ENCODE results near the gene EHBP1L1. TPM values are rescaled to one million over a fixed set of nuclear protein-coding genes. Genes with fewer than 3 reads are reported as not detected.

The EHBP1L1 gene
- total and polyA plus RNA-seq, 2 of the 8 experiments (the other 6 are each of a cell fraction or from before 2014, with no cell fraction given): 4.3 to 6.6 TPM

DNA sequence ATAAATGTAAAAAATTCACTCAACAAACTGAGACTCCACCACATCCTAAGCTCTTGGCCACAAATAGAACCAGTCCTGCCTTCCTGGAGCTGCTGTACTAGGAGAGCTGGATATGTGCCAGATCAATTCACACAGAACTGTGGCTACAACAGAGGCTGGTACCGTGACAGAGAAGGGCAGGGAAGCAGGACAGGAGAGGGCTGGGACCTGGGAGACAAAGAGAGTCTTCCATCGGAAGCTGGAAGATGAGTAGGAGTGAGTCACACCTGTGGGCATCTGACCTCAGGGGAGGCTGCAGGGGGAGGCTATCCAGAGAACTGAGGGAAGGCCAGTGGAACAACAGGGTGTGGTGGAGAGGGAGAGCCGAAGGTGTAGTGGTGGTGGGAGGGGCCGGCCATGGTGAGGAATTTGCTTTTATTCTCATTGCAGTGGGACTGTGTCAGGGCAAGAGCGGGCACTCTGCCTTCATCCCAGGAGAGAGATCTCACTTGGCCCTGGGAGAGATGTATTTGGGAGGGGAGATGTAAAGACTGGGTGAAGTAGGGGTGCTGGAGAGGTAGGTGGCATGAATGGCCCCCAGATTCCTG, 15.8 kb upstream of the EHBP1L1 start:
- Histone ChIP-seq H4K91ac (replicated peaks; ENCODE audit: insufficient read length, low read length) (peak overlapping the region; percentile 9), H2BK12ac (ENCODE audit: low read depth, low read length) (peak overlapping the region; percentile 32; the same call in 1 of the 2 replicates), H3K79me2 (ENCODE audit: control insufficient read depth in 1 of 2, insufficient read depth in 2 of 2, low read length in 2 of 2) (no peaks in the 10 kb centered on the region), H3K36me3 (ENCODE audit: control insufficient read depth in 2 of 4, insufficient read depth in 4 of 4, low read length in 3 of 4) (no peaks in the 10 kb centered on the region), H3K14ac (ENCODE audit: insufficient read length) (no peak overlapping the region), H3K4me3 (ENCODE audit: extremely low read depth in 1 of 4, insufficient read depth in 2 of 4, low read depth in 3 of 4, low read length in 4 of 4) (no peak overlapping the region; a peak in 1 of 8 replicates), H2BK5ac (ENCODE audit: low read depth, low read length) (peak overlapping the region; percentile 22; the same call in 1 of the 2 replicates), H3K27me3 (replicated peaks in 1 of 4; ENCODE audit: control insufficient read depth in 3 of 4, extremely low read depth in 1 of 4, insufficient read depth in 3 of 4, low read length in 3 of 4) (peaks cover 0 to 22% (median 14%) of the 10 kb centered on the region in 4 experiments; a peak in 5 of 7 replicates), H4K8ac (ENCODE audit: extremely low read depth, insufficient read depth, low read length) (no peak overlapping the region), H2BK120ac (replicated peaks; ENCODE audit: low read depth, low read length) (no peak overlapping the region), H3K27ac (ENCODE audit: low read depth, low read length) (no peak overlapping the region), H3K56ac (replicated peaks; ENCODE audit: insufficient read length, low read depth, low read length) (no peak overlapping the region), H2AFZ (ENCODE audit: low read length) (no peak overlapping the region), H4K20me1 (replicated peaks in 1 of 2; ENCODE audit: control insufficient read depth in 1 of 2, insufficient read depth in 2 of 2, low read length in 2 of 2) (no peaks in the 10 kb centered on the region), H2AK5ac (ENCODE audit: low read depth, low read length) (peak overlapping the region; percentile 47), H3K23me2 (ENCODE audit: low read depth, low read length) (peaks cover 4% of the 10 kb centered on the region; the same call in 1 of the 2 replicates), H2BK20ac (ENCODE audit: low read length) (no peak overlapping the region; the same call in 1 of the 2 replicates), H4K5ac (ENCODE audit: insufficient read length, low read depth, low read length) (no peak overlapping the region), H3K4ac (replicated peaks; ENCODE audit: insufficient read length, low read depth, low read length) (no peak overlapping the region), H3K79me1 (ENCODE audit: low read depth, low read length) (no peaks in the 10 kb centered on the region), H3K9me3 (ENCODE audit: insufficient read depth in 2 of 2, low read depth in 1 of 2, low read length in 1 of 2) (no peaks in the 10 kb centered on the region), H3K18ac (ENCODE audit: extremely low read depth, low read length) (no peak overlapping the region), H3K23ac (ENCODE audit: insufficient read length) (no peak overlapping the region), H3K4me2 (ENCODE audit: insufficient read depth in 1 of 2, low read depth in 2 of 2, low read length in 2 of 2) (peak overlapping the region; percentile 53 to 83), H3K4me1 (replicated peaks in 1 of 4; ENCODE audit: control insufficient read depth in 3 of 4, insufficient read depth in 4 of 4, low read length in 3 of 4) (peaks cover 0 to 37% (median 28%) of the 10 kb centered on the region in 4 experiments; a peak in 6 of 7 replicates), H2BK15ac (ENCODE audit: low read length) (peak overlapping the region; percentile 47), H3K9ac (replicated peaks in 1 of 4; ENCODE audit: extremely low read depth in 1 of 4, low read depth in 3 of 4, low read length in 3 of 4) (no peak overlapping the region)
- ChIA-PET POLR2A (ENCODE audit: partially characterized antibody) (interaction anchor here (0.6 to 4.2 kb wide), 16 partner anchors 10 to 160 kb away, joined by 3 to 29 read pairs (median 5); partner anchors contain the start of genes FAM89B, MALAT1, PCNX3 and RNASEH2C), CTCF (ENCODE audit: partially characterized antibody) (interaction anchor here (0.6 to 16.3 kb wide), 13 partner anchors 8 to 482 kb away, joined by 3 to 284 read pairs (median 4); partner anchors contain the start of genes EHBP1L1, FAM89B and ZNRD2)
- FAIRE-seq (no peak), DNase-seq (ENCODE audit: low read depth in 1 of 2, low spot score in 2 of 2) (no peak)
- 63% methylated on average over 5 of the region's 5 CpGs; no CpG with 5 or more reads in 1 of the 2 experiments for WGBS, 2 experiments (ENCODE audit: extremely low coverage in 1 of 2, insufficient coverage in 1 of 2, insufficient read length in 1 of 2, insufficient replicate concordance in 2 of 2, low coverage in 1 of 2, low lambda C conversion rate in 2 of 2, missing lambda C conversion rate in 1 of 2)
- TF ChIP-seq TAF7 (optimal IDR thresholded peaks at IDR 0.05; ENCODE audit: borderline replicate concordance, low read depth, low read length) (no peak), BCL11A (IDR thresholded peaks at IDR 0.05; ENCODE audit: low read depth in 2 of 2, low read length in 2 of 2) (no peak), GTF2F1 (IDR thresholded peaks at IDR 0.05; ENCODE audit: borderline replicate concordance, low read depth, low read length) (no peak), JUND (IDR thresholded peaks at IDR 0.05; ENCODE audit: low read length) (no peak), SRF (IDR thresholded peaks at IDR 0.05; ENCODE audit: low read depth, low read length) (no peak)
- TF ChIP-seq, protein P1, sequence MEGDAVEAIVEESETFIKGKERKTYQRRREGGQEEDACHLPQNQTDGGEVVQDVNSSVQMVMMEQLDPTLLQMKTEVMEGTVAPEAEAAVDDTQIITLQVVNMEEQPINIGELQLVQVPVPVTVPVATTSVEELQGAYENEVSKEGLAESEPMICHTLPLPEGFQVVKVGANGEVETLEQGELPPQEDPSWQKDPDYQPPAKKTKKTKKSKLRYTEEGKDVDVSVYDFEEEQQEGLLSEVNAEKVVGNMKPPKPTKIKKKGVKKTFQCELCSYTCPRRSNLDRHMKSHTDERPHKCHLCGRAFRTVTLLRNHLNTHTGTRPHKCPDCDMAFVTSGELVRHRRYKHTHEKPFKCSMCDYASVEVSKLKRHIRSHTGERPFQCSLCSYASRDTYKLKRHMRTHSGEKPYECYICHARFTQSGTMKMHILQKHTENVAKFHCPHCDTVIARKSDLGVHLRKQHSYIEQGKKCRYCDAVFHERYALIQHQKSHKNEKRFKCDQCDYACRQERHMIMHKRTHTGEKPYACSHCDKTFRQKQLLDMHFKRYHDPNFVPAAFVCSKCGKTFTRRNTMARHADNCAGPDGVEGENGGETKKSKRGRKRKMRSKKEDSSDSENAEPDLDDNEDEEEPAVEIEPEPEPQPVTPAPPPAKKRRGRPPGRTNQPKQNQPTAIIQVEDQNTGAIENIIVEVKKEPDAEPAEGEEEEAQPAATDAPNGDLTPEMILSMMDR (IDR thresholded peaks at IDR 0.05; ENCODE audit: control extremely low read depth in 1 of 3, insufficient read depth in 1 of 3, low read depth in 1 of 3, low read length in 3 of 3): no peak
- TF ChIP-seq, protein P2, sequence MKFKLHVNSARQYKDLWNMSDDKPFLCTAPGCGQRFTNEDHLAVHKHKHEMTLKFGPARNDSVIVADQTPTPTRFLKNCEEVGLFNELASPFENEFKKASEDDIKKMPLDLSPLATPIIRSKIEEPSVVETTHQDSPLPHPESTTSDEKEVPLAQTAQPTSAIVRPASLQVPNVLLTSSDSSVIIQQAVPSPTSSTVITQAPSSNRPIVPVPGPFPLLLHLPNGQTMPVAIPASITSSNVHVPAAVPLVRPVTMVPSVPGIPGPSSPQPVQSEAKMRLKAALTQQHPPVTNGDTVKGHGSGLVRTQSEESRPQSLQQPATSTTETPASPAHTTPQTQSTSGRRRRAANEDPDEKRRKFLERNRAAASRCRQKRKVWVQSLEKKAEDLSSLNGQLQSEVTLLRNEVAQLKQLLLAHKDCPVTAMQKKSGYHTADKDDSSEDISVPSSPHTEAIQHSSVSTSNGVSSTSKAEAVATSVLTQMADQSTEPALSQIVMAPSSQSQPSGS (IDR thresholded peaks at IDR 0.05; ENCODE audit: low read length): no peak
